Measurements from ENCODE around the gene MYZAP.

- TF ChIP-seq POLR2AphosphoS5 (IDR thresholded peaks at IDR 0.05; ENCODE audit: low read depth, low read length) (no peak), RXRA (IDR thresholded peaks at IDR 0.05; ENCODE audit: insufficient read depth, low read depth, low read length) (no peak), KDM1A (IDR thresholded peaks at IDR 0.05; ENCODE audit: borderline replicate concordance, low read length) (no peak), POLR2A (IDR thresholded peaks at IDR 0.05; ENCODE audit: control extremely low read depth in 1 of 2, low read depth in 2 of 2, low read length in 2 of 2) (no peak), CTCF (IDR thresholded peaks at IDR 0.05; ENCODE audit: control extremely low read depth in 1 of 3, insufficient read depth in 1 of 3, low read depth in 1 of 3, low read length in 3 of 3) (no peak), TCF12 (IDR thresholded peaks at IDR 0.05; ENCODE audit: low read depth, low read length) (no peak), GABPA (IDR thresholded peaks at IDR 0.05; ENCODE audit: borderline replicate concordance, insufficient read depth, low read length) (no peak), CBX5 (IDR thresholded peaks at IDR 0.05; ENCODE audit: low read depth, low read length) (no peak), SP1 (IDR thresholded peaks at IDR 0.05; ENCODE audit: low read depth, low read length) (no peak), TAF1 (IDR thresholded peaks at IDR 0.05; ENCODE audit: low read depth, low read length) (no peak), CBX8 (IDR thresholded peaks at IDR 0.05; ENCODE audit: borderline replicate concordance, low read depth, low read length) (no peak), EP300 (IDR thresholded peaks at IDR 0.05; ENCODE audit: borderline replicate concordance in 1 of 2, low read depth in 2 of 2, low read length in 2 of 2) (no peak), CHD2 (IDR thresholded peaks at IDR 0.05; ENCODE audit: low read length) (no peak)
Measured at GRCh38 chr15:57624730-57625129, 33.0 kb downstream of the MYZAP start.

All from H1 (cell line).